Measurements from ENCODE around the gene SLC39A6. TPM values are rescaled to one million over a fixed set of nuclear protein-coding genes. Genes with fewer than 3 reads are reported as not detected.

Gene SLC39A6
- total RNA-seq, 1 experiment from 2014 or later = 70.5 TPM

GRCh38 chr18:36167692-36168218, 38.6 kb upstream of the SLC39A6 start (continued):
- TF ChIP-seq EGR1 (IDR thresholded peaks at IDR 0.05; ENCODE audit: low read depth) = no peak
- TF ChIP-seq MAX (IDR thresholded peaks at IDR 0.05) = no peak
- no peak for TF ChIP-seq CEBPB (IDR thresholded peaks at IDR 0.05; ENCODE audit: low read depth)
- TF ChIP-seq ZNF274 (IDR thresholded peaks at IDR 0.05; ENCODE audit: low read depth, low read length) = no peak
- TF ChIP-seq EZH2 (IDR thresholded peaks at IDR 0.05) = no peak
- TF ChIP-seq SP1 (IDR thresholded peaks at IDR 0.05; ENCODE audit: low read depth) = no peak
- TF ChIP-seq SRF (IDR thresholded peaks at IDR 0.05; ENCODE audit: low read depth) = no peak
- no peak for TF ChIP-seq POLR2A (IDR thresholded peaks at IDR 0.05; ENCODE audit: borderline replicate concordance, extremely low read depth, insufficient read depth, insufficient read length)
- TF ChIP-seq ZFX (IDR thresholded peaks at IDR 0.05) = no peak
- no peak for TF ChIP-seq JUND (IDR thresholded peaks at IDR 0.05)
- no peak for TF ChIP-seq EZH2phosphoT487 (IDR thresholded peaks at IDR 0.05; ENCODE audit: borderline replicate concordance)
- no peak for TF ChIP-seq SIN3A (IDR thresholded peaks at IDR 0.05; ENCODE audit: low read depth)
- TF ChIP-seq ATF3 (IDR thresholded peaks at IDR 0.05) = no peak
- no peak for TF ChIP-seq ELF1 (IDR thresholded peaks at IDR 0.05; ENCODE audit: borderline replicate concordance, low read depth)

- no peaks in the 10 kb centered on the region; the same call in 1 of the 2 replicates for H4K20me1 ChIP-seq (ENCODE audit: insufficient read depth)
- no peak overlapping the region for H2AFZ ChIP-seq (ENCODE audit: low read depth, low read length, poor library complexity, severe bottlenecking)
- H3K4me1 ChIP-seq (ENCODE audit: control insufficient read depth in 1 of 2, insufficient read depth in 2 of 2, low read length in 2 of 2) = no peaks in the 10 kb centered on the region
- peaks cover 21% of the 10 kb centered on the region for H3K79me2 ChIP-seq (ENCODE audit: insufficient read depth, low read length)
- no peak overlapping the region for H3K4me2 ChIP-seq (ENCODE audit: low read length)
- BruUV-seq (replicated peaks) = no TSS peak
- ChIA-PET CTCF (no interaction called here), POLR2A (no interaction called here), RAD21 (ENCODE audit: low non-redundant PET in 1 of 2, low total read pairs in 2 of 2, uncharacterized antibody in 2 of 2, unreplicated experiment in 2 of 2) (no interaction called here)
- no peaks in the 10 kb centered on the region for H3K27me3 ChIP-seq (ENCODE audit: insufficient read depth, low read length)
- no peak overlapping the region for H3K27ac ChIP-seq (ENCODE audit: low read depth, low read length)
- TF ChIP-seq YY1 (IDR thresholded peaks at IDR 0.05; ENCODE audit: extremely low read depth, insufficient replicate concordance, low read depth, low read length) (no peak), ATF3 (IDR thresholded peaks at IDR 0.05) (no peak), CTCF (IDR thresholded peaks at IDR 0.05 in 2 of 3, conservative IDR thresholded peaks at IDR 0.05 in 1 of 3; ENCODE audit: borderline replicate concordance in 1 of 3, insufficient read depth in 1 of 3, low read depth in 2 of 3, low read length in 2 of 3) (no peak), REST (IDR thresholded peaks at IDR 0.05; ENCODE audit: low read depth) (no peak), EZH2 (IDR thresholded peaks at IDR 0.05) (no peak), RAD21 (IDR thresholded peaks at IDR 0.05; ENCODE audit: low read depth) (no peak)
- intact Hi-C loops (cut with micrococcal nuclease) = no loop called here
- ATAC-seq (no peak), DNase-seq (ENCODE audit: low read depth, low spot score) (no peak)
- no peak overlapping the region for H3K9ac ChIP-seq (ENCODE audit: low read length)
- H3K36me3 ChIP-seq (ENCODE audit: control insufficient read depth in 1 of 2, insufficient read depth in 2 of 2, low read length in 2 of 2) = peaks cover 49 to 56% of the 10 kb centered on the region in 2 experiments
- H3K9me3 ChIP-seq (ENCODE audit: control insufficient read depth in 1 of 2, insufficient read depth in 1 of 2, low read depth in 1 of 2, low read length in 2 of 2) = no peaks in the 10 kb centered on the region
- H3K4me3 ChIP-seq (replicated peaks in 1 of 2; ENCODE audit: low read depth in 1 of 2, low read length in 2 of 2) = no peak overlapping the region
- H3K9me2 ChIP-seq (ENCODE audit: insufficient read depth) = no peaks in the 10 kb centered on the region
Observed at GRCh38 chr18:36162981-36163380, 33.8 kb upstream of the SLC39A6 start.

Measured in HCT116 (cell line).